ENCODE data around the gene RTN1. TPM values are rescaled to one million over a fixed set of nuclear protein-coding genes. Genes with fewer than 3 reads are reported as not detected.

RTN1 gene
- polyA plus RNA-seq, 1 donor = 45.0 TPM

DNA sequence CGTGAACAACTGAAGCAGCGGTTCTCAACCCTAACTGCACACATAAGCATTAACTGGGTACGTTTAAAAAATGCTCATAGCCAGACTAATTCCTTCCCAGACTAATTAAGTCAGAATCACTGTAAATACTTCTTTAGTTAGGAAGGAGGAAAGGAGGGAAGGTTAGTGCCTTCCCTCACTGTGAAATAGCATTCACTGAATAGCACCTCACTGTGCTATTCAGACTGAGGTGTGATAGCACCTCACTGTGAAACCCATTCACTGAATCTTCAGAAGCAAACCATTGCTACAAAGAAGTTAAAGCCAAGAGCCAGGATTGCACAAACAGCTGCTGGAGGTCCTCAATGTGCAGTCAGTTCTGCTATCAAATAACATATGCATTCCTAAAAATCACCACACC lies 58.8 kb downstream of the RTN1 start:
- Histone ChIP-seq H3K4me1 (ENCODE audit: control insufficient read depth, insufficient read depth, low read length) (no peaks in the 10 kb centered on the region), H3K4me3 (ENCODE audit: low read length) (no peak overlapping the region), H3K36me3 (ENCODE audit: control insufficient read depth, insufficient read depth, low read length) (no peaks in the 10 kb centered on the region), H3K27ac (ENCODE audit: low read length) (no peak overlapping the region), H3K9me3 (ENCODE audit: control insufficient read depth, low read depth, low read length) (no peaks in the 10 kb centered on the region), H3K27me3 (ENCODE audit: control insufficient read depth, insufficient read depth, low read length) (peaks cover 4% of the 10 kb centered on the region)
- WGBS (ENCODE audit: insufficient coverage, low lambda C conversion rate) = 60% methylated on average over 1 of the region's 3 CpGs
- no peak for DNase-seq

DNA sequence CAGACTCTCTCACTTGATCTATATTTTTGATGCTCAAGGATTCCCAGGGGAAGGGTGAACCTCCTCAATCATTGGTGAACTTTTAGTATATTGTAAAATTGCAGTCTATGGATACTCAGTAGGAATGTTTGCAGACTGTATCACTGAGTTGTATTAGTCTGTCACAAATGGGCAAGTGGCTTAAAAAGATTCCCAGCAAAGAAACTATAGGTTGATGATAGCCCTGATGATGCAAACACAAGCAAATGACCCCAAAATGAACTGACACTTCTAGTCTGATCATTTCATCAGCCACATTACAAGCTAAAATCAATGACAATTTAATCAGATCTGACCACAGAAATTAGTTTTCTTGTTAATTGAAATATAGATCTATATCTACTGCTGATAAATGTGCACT lies 59.5 kb downstream of the RTN1 start:
- Histone ChIP-seq H3K9me3 (ENCODE audit: control insufficient read depth, low read depth, low read length) (no peaks in the 10 kb centered on the region), H3K27ac (ENCODE audit: low read length) (no peak overlapping the region), H3K4me3 (ENCODE audit: low read length) (no peak overlapping the region), H3K36me3 (ENCODE audit: control insufficient read depth, insufficient read depth, low read length) (no peaks in the 10 kb centered on the region), H3K27me3 (ENCODE audit: control insufficient read depth, insufficient read depth, low read length) (peaks cover 4% of the 10 kb centered on the region), H3K4me1 (ENCODE audit: control insufficient read depth, insufficient read depth, low read length) (no peaks in the 10 kb centered on the region)
- no peak for DNase-seq

DNA sequence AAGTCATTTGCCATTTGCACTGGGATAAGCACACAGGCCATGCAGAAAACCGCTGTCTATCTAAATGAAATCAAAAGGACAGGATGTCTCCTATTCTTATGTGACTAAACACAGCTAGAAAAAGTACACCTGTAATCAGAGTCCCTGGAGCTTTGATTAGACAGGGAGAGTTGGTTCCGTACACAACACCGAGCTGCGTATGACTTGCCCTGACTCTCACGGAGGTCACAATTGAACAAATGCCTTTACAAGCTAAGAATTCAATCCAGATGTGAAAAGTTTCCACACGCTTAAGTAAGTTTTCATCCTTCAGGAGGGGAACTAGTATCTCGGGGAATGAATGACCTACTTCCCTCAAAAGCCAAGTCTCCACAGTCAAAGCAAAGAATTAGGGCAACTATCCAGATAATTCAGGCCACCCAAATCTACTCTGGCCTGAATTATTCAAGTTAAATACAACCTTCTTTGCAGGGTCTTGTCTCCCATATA lies 67.5 kb downstream of the RTN1 start:
- Histone ChIP-seq H3K36me3 (ENCODE audit: control insufficient read depth, insufficient read depth, low read length) (no peaks in the 10 kb centered on the region), H3K9me3 (ENCODE audit: control insufficient read depth, low read depth, low read length) (no peaks in the 10 kb centered on the region), H3K4me1 (ENCODE audit: control insufficient read depth, insufficient read depth, low read length) (no peaks in the 10 kb centered on the region), H3K27me3 (ENCODE audit: control insufficient read depth, insufficient read depth, low read length) (peaks cover 3% of the 10 kb centered on the region), H3K4me3 (ENCODE audit: low read length) (no peak overlapping the region), H3K27ac (ENCODE audit: low read length) (no peak overlapping the region)
- no peak for DNase-seq
- 100% methylated on average over 1 of the region's 7 CpGs for WGBS (ENCODE audit: insufficient coverage, low lambda C conversion rate)

DNA sequence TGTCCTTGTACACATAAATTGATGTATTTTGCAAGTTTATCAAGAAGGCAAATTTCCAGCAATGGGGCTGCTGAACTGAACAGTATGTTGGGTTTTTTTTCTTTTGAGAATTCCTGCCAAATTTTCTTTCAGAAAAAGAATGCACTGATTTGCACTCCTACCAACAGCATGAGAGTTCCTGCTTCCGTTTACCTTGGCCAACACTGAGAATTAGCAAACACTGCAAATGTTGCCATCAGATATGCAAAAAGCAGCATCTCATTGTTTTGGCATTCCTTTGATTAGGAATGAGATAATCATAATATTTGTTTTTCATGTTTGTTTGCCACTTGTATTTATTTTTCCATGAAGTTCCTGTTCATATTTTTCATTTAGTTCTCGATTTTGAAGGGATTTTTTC lies 82.4 kb downstream of the RTN1 start:
- Histone ChIP-seq H3K27ac (ENCODE audit: low read length) (no peak overlapping the region), H3K4me3 (ENCODE audit: low read length) (no peak overlapping the region), H3K27me3 (ENCODE audit: control insufficient read depth, insufficient read depth, low read length) (no peaks in the 10 kb centered on the region), H3K9me3 (ENCODE audit: control insufficient read depth, low read depth, low read length) (no peaks in the 10 kb centered on the region), H3K4me1 (ENCODE audit: control insufficient read depth, insufficient read depth, low read length) (no peaks in the 10 kb centered on the region), H3K36me3 (ENCODE audit: control insufficient read depth, insufficient read depth, low read length) (no peaks in the 10 kb centered on the region)
- WGBS (ENCODE audit: insufficient coverage, low lambda C conversion rate) = 27% methylated on average over 1 of the region's 2 CpGs
- no peak for DNase-seq

DNA sequence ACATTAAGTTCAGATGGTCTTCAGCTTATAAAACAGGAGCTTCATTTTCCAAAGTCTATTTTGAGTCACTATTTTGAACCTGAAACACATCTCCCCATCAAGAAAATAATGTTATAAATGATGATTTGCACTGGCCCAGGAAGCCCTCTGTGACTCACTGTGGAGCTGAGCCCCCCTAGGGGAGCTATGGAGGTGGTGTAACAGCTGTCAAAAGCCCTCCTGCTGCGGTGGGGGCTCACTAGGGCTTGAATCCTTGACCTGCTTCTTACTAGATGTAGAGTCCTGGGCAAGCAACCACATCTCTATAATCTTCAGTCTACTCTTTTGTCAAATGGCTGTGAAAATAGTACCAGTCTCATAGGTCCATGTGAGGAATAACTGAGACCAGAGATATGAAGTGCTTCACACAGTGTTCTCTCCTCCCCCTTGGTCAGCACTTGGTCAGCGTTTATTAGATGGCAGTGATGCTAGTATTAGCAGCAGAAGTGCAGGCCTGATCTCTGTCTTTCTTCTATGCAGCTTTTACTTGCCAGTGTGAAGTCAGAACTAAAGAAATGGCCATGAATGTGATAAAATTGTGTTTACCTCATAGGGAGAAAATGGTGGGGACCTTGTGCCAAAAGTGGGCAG lies 83.4 kb downstream of the RTN1 start:
- no peak overlapping the region for H3K4me3 ChIP-seq (ENCODE audit: low read length)
- H3K27ac ChIP-seq (ENCODE audit: low read length) = no peak overlapping the region
- DNase-seq = no peak
- no peaks in the 10 kb centered on the region for H3K36me3 ChIP-seq (ENCODE audit: control insufficient read depth, insufficient read depth, low read length)
- H3K4me1 ChIP-seq (ENCODE audit: control insufficient read depth, insufficient read depth, low read length) = peaks cover 6% of the 10 kb centered on the region
- H3K9me3 ChIP-seq (ENCODE audit: control insufficient read depth, low read depth, low read length) = no peaks in the 10 kb centered on the region
- WGBS (ENCODE audit: insufficient coverage, low lambda C conversion rate) = no CpG with 5 or more reads among the region's 2 CpGs
- no peaks in the 10 kb centered on the region for H3K27me3 ChIP-seq (ENCODE audit: control insufficient read depth, insufficient read depth, low read length)

DNA sequence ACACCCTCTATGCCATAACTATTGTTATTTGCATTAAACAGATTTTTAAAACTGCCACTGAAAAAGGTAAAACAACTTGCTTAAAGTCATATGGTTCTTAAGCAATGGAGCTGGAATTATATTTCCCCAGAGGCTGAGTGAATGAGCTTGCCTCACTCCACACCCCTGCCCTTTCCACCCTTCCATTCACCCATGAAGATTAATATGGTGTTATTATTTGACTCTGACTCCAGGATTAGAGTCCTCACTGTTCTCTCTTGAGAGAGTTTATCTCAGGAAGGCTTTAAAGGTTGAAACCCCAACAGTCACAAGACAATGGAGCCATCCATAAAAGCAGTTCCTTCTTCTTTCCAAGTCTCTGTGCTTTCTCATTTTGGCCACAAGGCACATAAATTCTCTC lies 84.9 kb downstream of the RTN1 start:
- peaks cover 6% of the 10 kb centered on the region for H3K4me1 ChIP-seq (ENCODE audit: control insufficient read depth, insufficient read depth, low read length)
- no peaks in the 10 kb centered on the region for H3K9me3 ChIP-seq (ENCODE audit: control insufficient read depth, low read depth, low read length)
- H3K27ac ChIP-seq (ENCODE audit: low read length) = no peak overlapping the region
- H3K4me3 ChIP-seq (ENCODE audit: low read length) = no peak overlapping the region
- DNase-seq = peak; percentile 49 to 53
- no peaks in the 10 kb centered on the region for H3K36me3 ChIP-seq (ENCODE audit: control insufficient read depth, insufficient read depth, low read length)
- no peaks in the 10 kb centered on the region for H3K27me3 ChIP-seq (ENCODE audit: control insufficient read depth, insufficient read depth, low read length)

- DNase-seq = peak in 1 of 2 donors; percentile 27
- Histone ChIP-seq H3K27me3 (ENCODE audit: control insufficient read depth, insufficient read depth, low read length) (no peaks in the 10 kb centered on the region), H3K9me3 (ENCODE audit: control insufficient read depth, low read depth, low read length) (no peaks in the 10 kb centered on the region), H3K4me3 (ENCODE audit: low read length) (no peak overlapping the region), H3K4me1 (ENCODE audit: control insufficient read depth, insufficient read depth, low read length) (peaks cover 6% of the 10 kb centered on the region), H3K36me3 (ENCODE audit: control insufficient read depth, insufficient read depth, low read length) (no peaks in the 10 kb centered on the region), H3K27ac (ENCODE audit: low read length) (no peak overlapping the region)
- WGBS (ENCODE audit: insufficient coverage, low lambda C conversion rate) = no CpG with 5 or more reads among the region's 2 CpGs
These were observed 87.8 kb downstream of the RTN1 start for GRCh38 chr14:59782760-59783159.

- DNase-seq = no peak
- no peak overlapping the region for H3K4me3 ChIP-seq (ENCODE audit: low read length)
- H3K36me3 ChIP-seq (ENCODE audit: control insufficient read depth, insufficient read depth, low read length) = no peaks in the 10 kb centered on the region
- H3K9me3 ChIP-seq (ENCODE audit: control insufficient read depth, low read depth, low read length) = no peaks in the 10 kb centered on the region
- no peaks in the 10 kb centered on the region for H3K4me1 ChIP-seq (ENCODE audit: control insufficient read depth, insufficient read depth, low read length)
- WGBS (ENCODE audit: insufficient coverage, low lambda C conversion rate) = no CpG with 5 or more reads among the region's 4 CpGs
- H3K27me3 ChIP-seq (ENCODE audit: control insufficient read depth, insufficient read depth, low read length) = no peaks in the 10 kb centered on the region
- no peak overlapping the region for H3K27ac ChIP-seq (ENCODE audit: low read length)
These were observed 93.5 kb downstream of the RTN1 start for GRCh38 chr14:59777006-59777579.

DNA sequence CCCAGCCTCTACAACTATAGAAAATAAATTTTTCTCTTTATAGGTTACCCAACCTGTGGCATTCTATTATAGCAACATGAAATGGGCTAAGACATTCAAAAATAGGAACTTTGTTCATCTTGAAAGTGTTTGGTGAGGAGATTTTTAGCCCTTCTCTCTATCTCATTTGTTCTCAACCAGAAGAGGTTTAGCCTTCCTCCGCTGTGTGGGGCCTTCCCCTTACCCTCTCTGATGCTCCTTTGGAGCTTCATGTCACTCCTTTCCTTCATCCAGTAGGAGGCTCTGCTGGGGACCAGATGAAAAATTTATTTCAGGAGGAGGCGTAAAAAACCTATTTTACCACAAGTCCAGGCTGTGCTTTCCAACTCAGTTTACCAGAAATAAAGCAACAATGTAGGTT lies 94.1 kb downstream of the RTN1 start:
- Histone ChIP-seq H3K27me3 (ENCODE audit: control insufficient read depth, insufficient read depth, low read length) (no peaks in the 10 kb centered on the region), H3K27ac (ENCODE audit: low read length) (no peak overlapping the region), H3K4me1 (ENCODE audit: control insufficient read depth, insufficient read depth, low read length) (no peaks in the 10 kb centered on the region), H3K36me3 (ENCODE audit: control insufficient read depth, insufficient read depth, low read length) (no peaks in the 10 kb centered on the region), H3K4me3 (ENCODE audit: low read length) (no peak overlapping the region), H3K9me3 (ENCODE audit: control insufficient read depth, low read depth, low read length) (no peaks in the 10 kb centered on the region)
- no peak for DNase-seq
- WGBS (ENCODE audit: insufficient coverage, low lambda C conversion rate) = no CpG with 5 or more reads among the region's 2 CpGs

GRCh38 chr14:59772233-59772632 lies 98.3 kb downstream of the RTN1 start:
- Histone ChIP-seq H3K36me3 (ENCODE audit: control insufficient read depth, insufficient read depth, low read length) (no peaks in the 10 kb centered on the region), H3K4me1 (ENCODE audit: control insufficient read depth, insufficient read depth, low read length) (no peaks in the 10 kb centered on the region), H3K27ac (ENCODE audit: low read length) (no peak overlapping the region), H3K4me3 (ENCODE audit: low read length) (no peak overlapping the region), H3K9me3 (ENCODE audit: control insufficient read depth, low read depth, low read length) (no peaks in the 10 kb centered on the region), H3K27me3 (ENCODE audit: control insufficient read depth, insufficient read depth, low read length) (no peaks in the 10 kb centered on the region)
- DNase-seq = no peak
- 82% methylated on average over 2 of the region's 2 CpGs for whole genome bisulfite sequencing (ENCODE audit: insufficient coverage, low lambda C conversion rate)

DNA sequence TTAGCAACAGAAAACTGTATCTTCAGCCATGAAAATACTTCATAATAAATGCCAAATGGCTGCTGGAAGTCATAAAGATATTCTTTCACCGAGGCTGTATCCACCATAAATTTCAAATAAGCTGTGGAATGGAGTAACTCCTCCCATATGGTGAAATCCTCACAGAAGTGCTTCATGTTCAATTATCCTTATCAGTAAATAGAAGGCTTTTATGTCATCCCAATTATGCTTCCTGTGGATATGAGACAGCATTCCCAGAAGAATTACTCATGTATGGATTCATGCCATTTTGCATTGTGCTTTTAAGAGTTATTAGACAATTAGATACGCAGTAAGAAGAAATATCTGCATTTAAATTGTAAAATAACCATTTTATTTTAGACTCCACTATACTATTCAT lies 99.0 kb downstream of the RTN1 start:
- Histone ChIP-seq H3K27me3 (ENCODE audit: control insufficient read depth, insufficient read depth, low read length) (no peaks in the 10 kb centered on the region), H3K9me3 (ENCODE audit: control insufficient read depth, low read depth, low read length) (no peaks in the 10 kb centered on the region), H3K4me1 (ENCODE audit: control insufficient read depth, insufficient read depth, low read length) (no peaks in the 10 kb centered on the region), H3K27ac (ENCODE audit: low read length) (no peak overlapping the region), H3K36me3 (ENCODE audit: control insufficient read depth, insufficient read depth, low read length) (no peaks in the 10 kb centered on the region), H3K4me3 (ENCODE audit: low read length) (no peak overlapping the region)
- DNase-seq = peak in 1 of 2 donors; percentile 40
- WGBS (ENCODE audit: insufficient coverage, low lambda C conversion rate) = 50% methylated on average over 1 of the region's 2 CpGs
